SK-N-SH (cell line): ENCODE measurements around the gene TANC1. TPM values are rescaled to one million over a fixed set of nuclear protein-coding genes. Genes with fewer than 3 reads are reported as not detected.

Source experiments
- CHD2 ChIP-seq: fragments of 150-350 bp; IDR thresholded peaks from 2 replicates; pipeline ENCODE4 v1.6.1; 2018; ENCODE audit warnings: low read length; ENCODE audit not compliant: partially characterized antibody
- CTCF ChIP-seq: fragments of 200-600 bp; sonication (generic); IDR thresholded peaks from 2 replicates; pipeline ENCODE4 v1.6.1; 2017; ENCODE audit warnings: antibody characterized with exemption, mild to moderate bottlenecking, moderate library complexity
- EZH2phosphoT487 ChIP-seq: fragments of 200-600 bp; sonication (generic); IDR thresholded peaks from 2 replicates; pipeline ENCODE4 v1.6.1; 2017; ENCODE audit warnings: low read depth, mixed run types, mild to moderate bottlenecking, antibody characterized with exemption, moderate library complexity, borderline replicate concordance
- FOXJ3 ChIP-seq: sonication (generic); formaldehyde crosslinking; IDR thresholded peaks from 2 replicates; pipeline ENCODE4 v1.5.1; 2020; ENCODE audit warnings: mild to moderate bottlenecking, missing genetic modification reagents
- GABPA ChIP-seq: IDR thresholded peaks from 2 replicates; pipeline ENCODE4 v1.4.0; 2012; ENCODE audit warnings: low read depth, mild to moderate bottlenecking
- GATA2 ChIP-seq: sonication (generic); formaldehyde crosslinking; IDR thresholded peaks from 2 replicates; pipeline ENCODE4 v1.5.0; 2020; ENCODE audit warnings: mild to moderate bottlenecking, missing genetic modification reagents
- JUND ChIP-seq: IDR thresholded peaks from 2 replicates; pipeline ENCODE4 v1.4.0; 2012
- MEF2A ChIP-seq: IDR thresholded peaks from 2 replicates; pipeline ENCODE4 v1.4.0; 2012; ENCODE audit warnings: low read depth, borderline replicate concordance
- MXI1 ChIP-seq: IDR thresholded peaks from 2 replicates; pipeline ENCODE4 v1.6.1; 2012; ENCODE audit warnings: mild to moderate bottlenecking, low read depth, low read length, improper control_type of control experiment
- NFIC ChIP-seq: IDR thresholded peaks from 2 replicates; pipeline ENCODE4 v1.4.0; 2012; ENCODE audit warnings: borderline replicate concordance
- POLR2AphosphoS5 ChIP-seq: IDR thresholded peaks from 2 replicates; pipeline ENCODE4 v1.6.1; 2012; ENCODE audit warnings: low read depth, low read length
- RAD21 ChIP-seq: IDR thresholded peaks from 2 replicates; pipeline ENCODE4 v1.6.1; 2012; ENCODE audit warnings: mild to moderate bottlenecking, low read length
- RCOR1 ChIP-seq: fragments of 150-350 bp; IDR thresholded peaks from 2 replicates; pipeline ENCODE4 v1.6.1; 2017; ENCODE audit warnings: antibody characterized with exemption, low read length
- REST ChIP-seq: IDR thresholded peaks from 2 replicates; pipeline ENCODE4 v1.6.1; 2012; ENCODE audit warnings: mild to moderate bottlenecking, low read depth, low read length, moderate library complexity
- RXRA ChIP-seq: IDR thresholded peaks from 2 replicates; pipeline ENCODE4 v1.4.0; 2012; ENCODE audit warnings: low read depth, mild to moderate bottlenecking, borderline replicate concordance
- TAF1 ChIP-seq: IDR thresholded peaks from 2 replicates; pipeline ENCODE4 v1.6.1; 2012; ENCODE audit warnings: low read depth, mild to moderate bottlenecking, low read length, moderate library complexity, borderline replicate concordance
- TCF12 ChIP-seq: IDR thresholded peaks from 2 replicates; pipeline ENCODE4 v1.4.0; 2012
- polyA plus RNA-seq, 3 experiments: library from polyadenylated mRNA; depleted of rRNA; stranded (reverse); fragments of >200 nt; gene quantifications; 2 replicates each; pipeline ENCODE4 v1.2.3, GENCODE V29; 2012
- TF ChIP-seq, protein P1 (sequence below): fragments of 150-350 bp; IDR thresholded peaks from 2 replicates; pipeline ENCODE4 v1.6.1; 2016; ENCODE audit warnings: mild to moderate bottlenecking, low read depth, low read length
- TF ChIP-seq, protein P2 (sequence below): IDR thresholded peaks from 2 replicates; pipeline ENCODE4; 2012
- TF ChIP-seq, protein P3 (sequence below): fragments of 150-350 bp; IDR thresholded peaks from 2 replicates; pipeline ENCODE4 v1.6.1; 2017; ENCODE audit warnings: antibody characterized with exemption, low read length, low read depth, borderline replicate concordance
- TF ChIP-seq, protein P4 (sequence below): IDR thresholded peaks from 2 replicates; pipeline ENCODE4 v1.4.0; 2012; ENCODE audit warnings: low read depth

Gene TANC1
- polyA plus RNA-seq, 1 of the 3 experiments (the other 2 are of a cell fraction), result 19.2 TPM

- TF ChIP-seq, protein P1, sequence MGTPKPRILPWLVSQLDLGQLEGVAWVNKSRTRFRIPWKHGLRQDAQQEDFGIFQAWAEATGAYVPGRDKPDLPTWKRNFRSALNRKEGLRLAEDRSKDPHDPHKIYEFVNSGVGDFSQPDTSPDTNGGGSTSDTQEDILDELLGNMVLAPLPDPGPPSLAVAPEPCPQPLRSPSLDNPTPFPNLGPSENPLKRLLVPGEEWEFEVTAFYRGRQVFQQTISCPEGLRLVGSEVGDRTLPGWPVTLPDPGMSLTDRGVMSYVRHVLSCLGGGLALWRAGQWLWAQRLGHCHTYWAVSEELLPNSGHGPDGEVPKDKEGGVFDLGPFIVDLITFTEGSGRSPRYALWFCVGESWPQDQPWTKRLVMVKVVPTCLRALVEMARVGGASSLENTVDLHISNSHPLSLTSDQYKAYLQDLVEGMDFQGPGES, result no peak
- peak; percentile 22; the same call in 1 of the 2 replicates for TF ChIP-seq RAD21
- TF ChIP-seq MEF2A, result no peak
- peak; percentile 22; the same call in 1 of the 2 replicates for TF ChIP-seq JUND
- peak; percentile 87 for TF ChIP-seq MXI1
- TF ChIP-seq NFIC, result no peak
- TF ChIP-seq RCOR1, result peak; percentile 97
- peak; percentile 82 for TF ChIP-seq GATA2 (CRISPR knock-in tag)
- no peak for TF ChIP-seq EZH2phosphoT487
- TF ChIP-seq RXRA, result no peak
- TF ChIP-seq CHD2, result peak; percentile 66
- TF ChIP-seq REST, result no peak
- 0 out of 2 replicates have a peak, but pooled peaks have one; percentile 18 for TF ChIP-seq FOXJ3 (CRISPR knock-in tag)
- TF ChIP-seq, protein P2, sequence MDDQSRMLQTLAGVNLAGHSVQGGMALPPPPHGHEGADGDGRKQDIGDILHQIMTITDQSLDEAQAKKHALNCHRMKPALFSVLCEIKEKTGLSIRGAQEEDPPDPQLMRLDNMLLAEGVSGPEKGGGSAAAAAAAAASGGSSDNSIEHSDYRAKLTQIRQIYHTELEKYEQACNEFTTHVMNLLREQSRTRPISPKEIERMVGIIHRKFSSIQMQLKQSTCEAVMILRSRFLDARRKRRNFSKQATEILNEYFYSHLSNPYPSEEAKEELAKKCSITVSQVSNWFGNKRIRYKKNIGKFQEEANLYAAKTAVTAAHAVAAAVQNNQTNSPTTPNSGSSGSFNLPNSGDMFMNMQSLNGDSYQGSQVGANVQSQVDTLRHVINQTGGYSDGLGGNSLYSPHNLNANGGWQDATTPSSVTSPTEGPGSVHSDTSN, result peak; percentile 59
- no peak for TF ChIP-seq GABPA
- TF ChIP-seq, protein P3, sequence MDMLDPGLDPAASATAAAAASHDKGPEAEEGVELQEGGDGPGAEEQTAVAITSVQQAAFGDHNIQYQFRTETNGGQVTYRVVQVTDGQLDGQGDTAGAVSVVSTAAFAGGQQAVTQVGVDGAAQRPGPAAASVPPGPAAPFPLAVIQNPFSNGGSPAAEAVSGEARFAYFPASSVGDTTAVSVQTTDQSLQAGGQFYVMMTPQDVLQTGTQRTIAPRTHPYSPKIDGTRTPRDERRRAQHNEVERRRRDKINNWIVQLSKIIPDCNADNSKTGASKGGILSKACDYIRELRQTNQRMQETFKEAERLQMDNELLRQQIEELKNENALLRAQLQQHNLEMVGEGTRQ, result no peak
- TF ChIP-seq, protein P4, sequence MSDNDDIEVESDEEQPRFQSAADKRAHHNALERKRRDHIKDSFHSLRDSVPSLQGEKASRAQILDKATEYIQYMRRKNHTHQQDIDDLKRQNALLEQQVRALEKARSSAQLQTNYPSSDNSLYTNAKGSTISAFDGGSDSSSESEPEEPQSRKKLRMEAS, result 0 out of 2 replicates have a peak, but pooled peaks have one; percentile 26
- no peak for TF ChIP-seq CTCF
- TF ChIP-seq POLR2AphosphoS5, result peak; percentile 46; the same call in 1 of the 2 replicates
- peak; percentile 85 for TF ChIP-seq TCF12
- 0 out of 2 replicates have a peak, but pooled peaks have one; percentile 19 for TF ChIP-seq TAF1
Observed at GRCh38 chr2:159053161-159054031, 85.0 kb downstream of the TANC1 start (continued).
